GM18909 (cell line): ENCODE data around the gene NUDT7.

ENCODE experiments used
- ATAC-seq: cut with Tn5 transposase; IDR thresholded peaks from one replicate; pipeline ENCODE4 v1.9.1; 2021; ENCODE audit warnings: mild to moderate bottlenecking; ENCODE audit not compliant: unreplicated experiment, poor library complexity

NUDT7 gene

DNA sequence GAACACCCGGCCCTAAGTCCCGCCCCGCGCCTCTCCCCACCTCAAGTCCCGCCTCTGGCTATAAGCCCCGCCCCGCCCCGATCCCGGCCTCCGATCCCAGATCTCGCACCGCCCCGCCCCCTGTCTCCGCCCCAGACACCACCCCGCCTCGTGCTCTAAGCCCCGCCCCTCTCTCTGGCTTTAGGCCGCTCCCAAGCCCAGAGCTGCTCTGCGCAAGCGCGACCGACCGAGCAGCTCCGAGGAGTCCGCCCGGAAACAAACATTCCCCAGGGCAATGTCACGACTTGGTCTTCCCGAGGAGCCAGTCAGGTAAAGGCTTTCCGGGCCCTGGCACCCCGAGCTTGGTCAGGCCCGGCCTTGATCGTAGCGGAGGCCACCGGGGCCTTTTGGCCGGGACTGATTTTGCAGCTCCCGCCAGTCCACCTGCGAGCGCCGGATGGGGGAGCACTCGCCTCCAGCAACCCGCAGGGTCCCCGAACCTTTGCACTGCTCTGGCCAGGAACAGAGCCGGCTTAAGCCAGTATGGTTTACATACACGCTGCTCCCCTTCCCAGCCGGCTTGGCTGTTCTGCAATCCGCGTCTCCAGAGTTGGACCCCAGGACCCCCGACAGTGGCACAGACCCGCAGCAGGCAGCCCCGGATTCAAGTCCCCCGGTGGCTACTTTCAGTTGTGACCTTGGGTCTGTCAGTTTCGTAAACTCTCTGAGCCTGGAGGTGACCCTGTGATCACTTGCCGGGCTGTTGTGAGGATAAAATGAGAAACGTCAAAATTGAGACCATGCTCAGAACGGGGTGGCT, at the start of gene NUDT7:
Gene NUDT7 (plus strand): TSS at position 206 of the 799 bp plus-strand sequence. CDS start 69 bp downstream, at position 275.
- ATAC-seq = peak; percentile 88

DNA sequence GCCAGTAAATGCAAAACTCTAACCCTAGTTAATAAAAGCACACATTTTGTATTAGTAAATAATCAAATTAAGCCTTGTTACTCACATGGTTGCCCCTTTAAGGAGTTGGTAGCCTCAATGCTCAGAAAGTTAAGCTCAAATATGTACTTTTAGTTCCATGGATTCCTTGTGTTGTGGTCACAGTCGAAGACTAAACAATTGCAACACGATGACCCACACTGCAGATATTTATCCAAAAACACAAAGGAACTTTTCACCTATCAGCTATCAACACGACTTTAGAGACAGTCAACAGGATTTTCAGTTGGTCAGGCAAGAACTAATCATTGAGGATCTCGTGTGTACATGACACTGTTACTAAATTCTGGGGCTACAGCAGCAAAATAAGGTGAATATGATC, 47.4 kb upstream of the NUDT7 start:
- no peak for ATAC-seq

- ATAC-seq = peak; percentile 60
Measured at GRCh38 chr16:77675464-77676324, 46.6 kb upstream of the NUDT7 start.

GRCh38 chr16:77677129-77677528, 45.2 kb upstream of the NUDT7 start:
- ATAC-seq = no peak

DNA sequence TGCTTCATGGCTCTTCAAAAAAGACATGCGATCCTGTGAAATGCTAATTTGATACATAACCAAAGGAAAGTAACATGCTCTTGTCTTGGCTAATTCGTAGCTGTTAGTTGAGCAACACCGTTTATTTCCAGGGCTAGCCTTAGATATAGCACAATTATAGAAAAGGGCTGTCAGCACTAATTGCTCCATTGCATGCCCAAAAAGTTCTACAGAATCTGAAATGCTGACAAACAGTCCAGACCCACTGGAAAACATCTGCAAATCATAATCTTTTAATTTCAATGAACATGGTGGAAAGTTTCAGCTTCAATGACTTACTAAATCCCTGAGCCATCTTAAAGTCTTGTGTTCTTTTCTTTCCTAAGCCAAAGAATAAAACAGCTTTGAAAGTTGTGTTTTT, 42.9 kb upstream of the NUDT7 start:
- ATAC-seq = no peak

DNA sequence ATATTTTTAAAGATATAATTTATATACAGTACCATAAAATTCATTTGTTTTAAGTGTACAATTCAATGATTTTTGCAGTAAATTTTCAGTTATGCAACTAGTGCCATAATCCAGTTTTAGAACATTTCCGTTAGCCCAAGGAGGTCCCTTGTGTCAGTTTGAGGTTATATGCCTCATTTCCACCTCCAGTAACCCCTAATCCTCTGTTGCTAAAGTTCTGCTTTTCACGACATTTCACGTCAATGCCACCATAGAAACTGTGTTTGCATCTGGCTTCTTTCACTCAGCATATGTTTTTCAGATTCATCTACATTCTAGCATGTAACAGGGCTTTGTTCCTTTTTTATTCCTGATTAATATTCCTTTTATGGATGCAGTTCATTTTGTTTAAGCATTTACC, 42.4 kb upstream of the NUDT7 start:
- ATAC-seq = no peak

- ATAC-seq = no peak
Measured at GRCh38 chr16:77680496-77680895, 41.8 kb upstream of the NUDT7 start.

GRCh38 chr16:77682586-77682985, 39.7 kb upstream of the NUDT7 start:
- no peak for ATAC-seq

- ATAC-seq = no peak
Measured at GRCh38 chr16:77683397-77684180, 38.7 kb upstream of the NUDT7 start.

GRCh38 chr16:77684181-77684526, 38.2 kb upstream of the NUDT7 start:
- ATAC-seq = no peak

- ATAC-seq = no peak
Measured at GRCh38 chr16:77686385-77686784, 35.9 kb upstream of the NUDT7 start.

- no peak for ATAC-seq
Measured at GRCh38 chr16:77689971-77690370, 32.3 kb upstream of the NUDT7 start.

- no peak for ATAC-seq
Measured at GRCh38 chr16:77690416-77690815, 31.9 kb upstream of the NUDT7 start.

DNA sequence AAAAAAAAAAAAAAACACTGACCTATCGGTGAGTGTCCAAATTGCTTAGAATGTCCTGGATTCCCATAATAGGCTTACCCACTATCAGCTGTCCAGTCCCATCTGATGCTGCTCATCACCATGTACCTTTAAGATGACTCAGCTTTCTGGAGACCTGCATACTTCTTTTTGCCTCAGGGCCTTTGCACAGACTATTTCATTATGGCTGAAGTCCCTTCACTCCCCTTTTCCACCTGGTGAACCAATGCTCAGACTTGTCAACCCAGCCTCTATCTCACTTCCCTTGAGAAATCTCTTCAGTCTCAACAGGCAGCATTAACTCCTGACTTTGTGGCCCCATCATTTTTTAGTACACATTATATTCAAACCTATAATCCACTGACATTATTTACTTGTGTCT, 29.7 kb upstream of the NUDT7 start:
- no peak for ATAC-seq

DNA sequence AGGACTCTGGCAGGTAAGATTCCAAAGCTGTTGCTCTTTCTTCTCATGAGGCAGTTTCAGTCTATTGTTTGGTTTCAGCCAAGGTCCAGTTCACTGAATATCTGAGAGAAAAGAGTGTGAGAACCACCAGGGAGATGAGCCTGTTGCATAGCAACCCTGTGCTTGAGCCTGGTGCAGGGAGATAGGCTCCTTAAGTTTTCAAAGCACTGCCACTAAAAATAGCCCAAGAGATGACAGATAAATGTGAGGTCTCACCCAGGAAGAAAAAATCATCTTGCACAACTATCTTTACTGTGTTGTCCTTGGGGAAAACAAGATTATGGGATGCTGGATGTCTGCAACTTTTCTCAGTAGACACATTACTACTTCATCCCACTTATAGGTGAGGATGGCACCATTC, 26.2 kb upstream of the NUDT7 start:
- no peak for ATAC-seq

- ATAC-seq = no peak
Measured at GRCh38 chr16:77700846-77701245, 21.5 kb upstream of the NUDT7 start.

GRCh38 chr16:77705351-77705750, 17.0 kb upstream of the NUDT7 start:
- ATAC-seq = no peak

DNA sequence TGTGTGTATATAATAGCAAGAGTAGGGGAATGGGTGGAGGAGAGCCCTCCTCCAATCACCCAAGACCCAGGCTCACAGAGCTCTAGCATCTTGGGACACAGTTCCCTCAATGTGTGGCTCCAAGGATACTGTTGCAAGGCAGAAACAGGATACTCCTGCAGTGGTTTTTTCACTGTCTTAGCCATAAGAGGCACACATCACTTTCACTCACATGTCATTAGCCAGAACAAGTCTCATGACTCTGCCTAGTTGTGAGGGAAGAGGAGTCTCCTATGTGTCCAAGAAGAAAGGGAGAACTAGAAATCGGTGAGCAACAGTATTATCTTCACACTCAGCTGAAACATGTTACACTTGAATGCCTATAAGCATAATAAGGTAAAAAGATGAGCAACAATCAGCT, 11.1 kb upstream of the NUDT7 start:
- ATAC-seq = no peak

- no peak for ATAC-seq
Measured at GRCh38 chr16:77711775-77712174, 10.5 kb upstream of the NUDT7 start.

DNA sequence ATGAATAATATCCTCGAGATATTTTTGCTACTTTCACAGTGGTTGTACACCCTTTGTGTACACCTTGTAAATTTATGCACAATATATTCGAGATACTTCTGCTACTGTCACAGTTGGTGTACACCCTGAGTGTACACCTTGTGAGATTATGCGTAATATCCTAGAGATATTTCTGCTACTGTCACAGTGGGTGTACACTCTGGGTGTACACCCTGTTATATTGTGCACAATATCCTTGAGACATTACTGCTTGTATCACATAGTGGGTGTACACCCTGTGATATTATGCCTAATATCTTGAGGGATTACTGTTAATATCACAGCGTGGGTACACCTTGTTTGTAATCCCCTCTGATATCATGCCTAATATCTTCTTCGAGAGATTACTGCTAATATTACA, 7.2 kb upstream of the NUDT7 start:
- ATAC-seq = no peak
